H9 (cell line): ENCODE measurements around the gene ROBO1. TPM values are rescaled to one million over a fixed set of nuclear protein-coding genes. Genes with fewer than 3 reads are reported as not detected.

ENCODE experiments used
- DNase-seq: peaks from one replicate; pipeline ENCODE4 v3.0.0-alpha.2; 2017
- H2AFZ ChIP-seq: one replicate; pipeline ENCODE4 v1.6.1; 2013; ENCODE audit warnings: mild to moderate bottlenecking, low read length, control low read depth, moderate library complexity
- H2AK5ac ChIP-seq: 2 replicates; pipeline ENCODE4 v1.6.1; 2013; ENCODE audit warnings: low read length, control low read depth, mixed read lengths; ENCODE audit not compliant: insufficient read length
- H2BK120ac ChIP-seq: one replicate; pipeline ENCODE4 v1.6.1; 2013; ENCODE audit warnings: low read depth, mild to moderate bottlenecking, low read length, control low read depth, inconsistent platforms; ENCODE audit not compliant: poor library complexity, severe bottlenecking
- H2BK12ac ChIP-seq: 2 replicates; pipeline ENCODE4 v1.6.1; 2013; ENCODE audit warnings: low read length, control low read depth, mixed read lengths, low read depth; ENCODE audit not compliant: insufficient read length
- H2BK15ac ChIP-seq: 2 replicates; pipeline ENCODE4 v1.6.1; 2013; ENCODE audit warnings: low read depth, low read length, control low read depth
- H2BK20ac ChIP-seq: one replicate; pipeline ENCODE4 v1.6.1; 2013; ENCODE audit warnings: low read depth, mild to moderate bottlenecking, low read length, control low read depth, inconsistent platforms; ENCODE audit not compliant: poor library complexity, severe bottlenecking
- H2BK5ac ChIP-seq: 2 replicates; pipeline ENCODE4 v1.6.1; 2013; ENCODE audit warnings: low read length, control low read depth, mixed read lengths; ENCODE audit not compliant: insufficient read length
- H3K14ac ChIP-seq: 2 replicates; pipeline ENCODE4 v1.6.1; 2013; ENCODE audit warnings: low read length, control low read depth; ENCODE audit not compliant: insufficient read depth
- H3K18ac ChIP-seq: 2 replicates; pipeline ENCODE4 v1.6.1; 2013; ENCODE audit warnings: low read depth, mild to moderate bottlenecking, mixed read lengths, low read length, control low read depth; ENCODE audit not compliant: insufficient read length
- H3K23ac ChIP-seq: 2 replicates; pipeline ENCODE4 v1.6.1; 2013; ENCODE audit warnings: low read length, control low read depth, mixed read lengths, low read depth; ENCODE audit not compliant: insufficient read length
- H3K23me2 ChIP-seq: 2 replicates; pipeline ENCODE4 v1.6.1; 2013; ENCODE audit warnings: low read depth, mild to moderate bottlenecking, mixed read lengths, low read length, control low read depth; ENCODE audit not compliant: insufficient read length, poor library complexity, severe bottlenecking
- H3K27ac ChIP-seq: 2 replicates; pipeline ENCODE4 v1.5.1; 2013; ENCODE audit warnings: low read length, control low read depth, mixed read lengths, low read depth; ENCODE audit not compliant: insufficient read length
- H3K27me3 ChIP-seq: 2 replicates; pipeline ENCODE4 v1.6.1; 2013; ENCODE audit warnings: low read length, control low read depth, inconsistent platforms; ENCODE audit not compliant: insufficient read depth
- H3K4ac ChIP-seq: 2 replicates; pipeline ENCODE4 v1.6.1; 2013; ENCODE audit warnings: low read depth, mild to moderate bottlenecking, control low read depth, inconsistent platforms, low read length, moderate library complexity
- H3K4me1 ChIP-seq: 2 replicates; pipeline ENCODE4 v1.6.1; 2013; ENCODE audit warnings: low read length, control low read depth, inconsistent platforms; ENCODE audit not compliant: insufficient read depth
- H3K4me2 ChIP-seq: 2 replicates; pipeline ENCODE4 v1.6.1; 2013; ENCODE audit warnings: low read length, control low read depth, mixed read lengths; ENCODE audit not compliant: insufficient read length, insufficient read depth
- H3K56ac ChIP-seq: 2 replicates; pipeline ENCODE4 v1.6.1; 2013; ENCODE audit warnings: low read depth, mild to moderate bottlenecking, mixed read lengths, low read length, control low read depth; ENCODE audit not compliant: insufficient read length
- H3K79me1 ChIP-seq: 2 replicates; pipeline ENCODE4 v1.6.1; 2013; ENCODE audit warnings: low read depth, mild to moderate bottlenecking, moderate library complexity, low read length, control low read depth, inconsistent platforms; ENCODE audit not compliant: insufficient read depth, poor library complexity, severe bottlenecking
- H3K79me2 ChIP-seq: 2 replicates; pipeline ENCODE4 v1.6.1; 2013; ENCODE audit warnings: low read length, control low read depth, inconsistent platforms; ENCODE audit not compliant: insufficient read depth
- H3K9ac ChIP-seq: 2 replicates; pipeline ENCODE4 v1.6.1; 2013; ENCODE audit warnings: low read length, control low read depth, mixed read lengths; ENCODE audit not compliant: insufficient read length; ENCODE audit errors: extremely low read depth
- H3K9me3 ChIP-seq: one replicate; pipeline ENCODE4 v1.6.1; 2013; ENCODE audit warnings: low read depth, low read length, inconsistent platforms; ENCODE audit not compliant: control insufficient read depth
- H3T11ph ChIP-seq: one replicate; pipeline ENCODE4 v1.6.1; 2013; ENCODE audit warnings: mild to moderate bottlenecking, low read length, control low read depth, inconsistent platforms
- H4K20me1 ChIP-seq: one replicate; pipeline ENCODE4 v1.6.1; 2013; ENCODE audit not compliant: control insufficient read depth, insufficient read length, insufficient read depth
- H4K5ac ChIP-seq: 2 replicates; pipeline ENCODE4 v1.6.1; 2013; ENCODE audit warnings: low read depth, mild to moderate bottlenecking, mixed read lengths, low read length, control low read depth; ENCODE audit not compliant: insufficient read length
- H4K8ac ChIP-seq: replicated peaks from 2 replicates; pipeline ENCODE4 v1.6.1; 2013; ENCODE audit warnings: low read length, control low read depth, mixed read lengths, low read depth; ENCODE audit not compliant: insufficient read length
- H4K91ac ChIP-seq: 2 replicates; pipeline ENCODE4 v1.6.1; 2013; ENCODE audit warnings: low read depth, mild to moderate bottlenecking, moderate library complexity, mixed read lengths, low read length, control low read depth; ENCODE audit not compliant: insufficient read length
- H3K27ac Mint-ChIP-seq, 3 experiments: 2 replicates in 2 of 3; 3 replicates in 1 of 3; pipeline ENCODE4 v1.8.0; 2020 to 2021; ENCODE audit warnings: mixed read lengths in 3 of 3, mild to moderate bottlenecking in 1 of 3, moderate library complexity in 1 of 3
- H3K27me3 Mint-ChIP-seq: 2 replicates; pipeline ENCODE4 v1.8.0; 2021; ENCODE audit warnings: low read depth, mild to moderate bottlenecking, moderate library complexity, mixed read lengths
- H3K36me3 Mint-ChIP-seq, 3 experiments: 2 replicates in 2 of 3; 3 replicates in 1 of 3; pipeline ENCODE4 v1.8.0; 2020 to 2021; ENCODE audit warnings: low read depth in 3 of 3, mixed read lengths in 3 of 3; ENCODE audit not compliant: insufficient read depth in 1 of 3
- H3K4me1 Mint-ChIP-seq, 2 experiments: 2 replicates each; pipeline ENCODE4 v1.8.0; 2020; ENCODE audit warnings: mixed read lengths in 2 of 2
- H3K4me3 Mint-ChIP-seq, 2 experiments: 2 replicates in 1 of 2; 3 replicates in 1 of 2; pipeline ENCODE4 v1.8.0; 2020 to 2021; ENCODE audit warnings: mild to moderate bottlenecking in 2 of 2, mixed read lengths in 2 of 2, moderate library complexity in 1 of 2
- H3K9me3 Mint-ChIP-seq, 2 experiments: 2 replicates in 1 of 2; 3 replicates in 1 of 2; pipeline ENCODE4 v1.8.0; 2020; ENCODE audit warnings: mild to moderate bottlenecking in 2 of 2, mixed read lengths in 2 of 2, moderate library complexity in 1 of 2
- WGBS: extraction: QIAGEN DNeasy Blood & Tissue Kit; methylation state at CpG from one replicate; pipeline ENCODE4 v1.1.7; 2013; ENCODE audit warnings: missing lambda C conversion rate, low lambda C conversion rate, mixed read lengths; ENCODE audit not compliant: insufficient read length; ENCODE audit errors: extremely low coverage; 5-methylcytosine and 5-hydroxymethylcytosine counted together
- total RNA-seq: library from RNA; stranded (reverse); gene quantifications from 2 replicates; pipeline ENCODE4 v1.2.1, GENCODE V29; 2021
- TF ChIP-seq, protein P1 (sequence below): fragments of 200-600 bp; sonication (generic); conservative IDR thresholded peaks from 3 replicates; pipeline ENCODE4 v1.8.0; 2021; ENCODE audit warnings: antibody characterized with exemption, mild to moderate bottlenecking

ROBO1 gene
- total RNA-seq, 1 experiment from 2014 or later = 62.7 TPM

DNA sequence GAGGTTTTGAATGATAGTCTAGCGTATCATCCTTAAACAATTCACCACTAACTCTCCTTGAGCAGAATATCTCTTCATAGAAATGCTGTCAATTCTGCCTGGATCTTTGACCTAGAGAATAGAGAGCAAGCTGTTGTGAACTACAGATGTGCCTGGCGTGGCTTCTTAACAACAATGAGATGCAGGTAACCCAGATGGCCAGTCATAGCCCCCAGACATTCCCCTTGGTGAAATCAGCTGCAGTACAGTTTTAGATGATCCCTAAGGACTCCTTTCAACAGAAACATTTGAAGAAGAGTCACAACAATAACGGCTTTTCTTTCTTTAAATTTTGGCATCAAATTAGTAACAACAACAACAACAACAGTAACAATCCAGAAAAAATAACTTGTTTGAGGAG lies 1041.3 kb downstream of the ROBO1 start:
- H3K27me3 Mint-ChIP-seq = no peaks in the 10 kb centered on the region
- Histone ChIP-seq H4K91ac (no peak overlapping the region), H2BK12ac (no peak overlapping the region), H3K79me1 (peaks cover 2% of the 10 kb centered on the region), H3K27me3 (no peaks in the 10 kb centered on the region), H3K18ac (no peak overlapping the region), H4K5ac (no peak overlapping the region), H3K14ac (no peak overlapping the region), H3K4ac (no peak overlapping the region), H4K20me1 (no peaks in the 10 kb centered on the region), H3K9me3 (no peaks in the 10 kb centered on the region), H3K27ac (no peak overlapping the region), H3K56ac (no peak overlapping the region), H3K23ac (no peak overlapping the region), H3K23me2 (no peaks in the 10 kb centered on the region), H3K4me2 (no peak overlapping the region), H2AFZ (no peak overlapping the region), H4K8ac (no peak overlapping the region), H2BK120ac (no peak overlapping the region), H2BK5ac (no peak overlapping the region), H3K4me1 (no peaks in the 10 kb centered on the region), H2BK20ac (no peak overlapping the region), H2AK5ac (no peak overlapping the region), H2BK15ac (no peak overlapping the region), H3T11ph (no peak overlapping the region), H3K79me2 (no peaks in the 10 kb centered on the region), H3K9ac (no peak overlapping the region)
- H3K36me3 Mint-ChIP-seq = no peaks in the 10 kb centered on the region
- no peak for DNase-seq
- peak overlapping the region in 2 of 3 experiments; percentile 68 to 84; a peak in 4 of 7 replicates for H3K27ac Mint-ChIP-seq
- H3K9me3 Mint-ChIP-seq = no peaks in the 10 kb centered on the region
- no peak overlapping the region for H3K4me3 Mint-ChIP-seq
- H3K4me1 Mint-ChIP-seq = peaks cover 43 to 46% of the 10 kb centered on the region in 2 experiments
- TF ChIP-seq, protein P1, sequence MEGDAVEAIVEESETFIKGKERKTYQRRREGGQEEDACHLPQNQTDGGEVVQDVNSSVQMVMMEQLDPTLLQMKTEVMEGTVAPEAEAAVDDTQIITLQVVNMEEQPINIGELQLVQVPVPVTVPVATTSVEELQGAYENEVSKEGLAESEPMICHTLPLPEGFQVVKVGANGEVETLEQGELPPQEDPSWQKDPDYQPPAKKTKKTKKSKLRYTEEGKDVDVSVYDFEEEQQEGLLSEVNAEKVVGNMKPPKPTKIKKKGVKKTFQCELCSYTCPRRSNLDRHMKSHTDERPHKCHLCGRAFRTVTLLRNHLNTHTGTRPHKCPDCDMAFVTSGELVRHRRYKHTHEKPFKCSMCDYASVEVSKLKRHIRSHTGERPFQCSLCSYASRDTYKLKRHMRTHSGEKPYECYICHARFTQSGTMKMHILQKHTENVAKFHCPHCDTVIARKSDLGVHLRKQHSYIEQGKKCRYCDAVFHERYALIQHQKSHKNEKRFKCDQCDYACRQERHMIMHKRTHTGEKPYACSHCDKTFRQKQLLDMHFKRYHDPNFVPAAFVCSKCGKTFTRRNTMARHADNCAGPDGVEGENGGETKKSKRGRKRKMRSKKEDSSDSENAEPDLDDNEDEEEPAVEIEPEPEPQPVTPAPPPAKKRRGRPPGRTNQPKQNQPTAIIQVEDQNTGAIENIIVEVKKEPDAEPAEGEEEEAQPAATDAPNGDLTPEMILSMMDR = no peak
- no CpG with 5 or more reads among the region's 3 CpGs for whole genome bisulfite sequencing
